Fibroblast of lung (primary cell): Measurements from ENCODE around the gene ARIH2. TPM values are rescaled to one million over a fixed set of nuclear protein-coding genes. Genes with fewer than 3 reads are reported as not detected.

Source experiments
- DNase-seq, 2 donors: peaks; one replicate each; pipeline versions ENCODE4 v3.0.0 to v3.0.0-alpha.2; 2010; ENCODE audit warnings: low read depth in 2 of 2
- H2AFZ ChIP-seq: 2 replicates; pipeline ENCODE4 v1.5.1; 2012; ENCODE audit warnings: low read length, control low read depth, inconsistent platforms
- H3K27ac ChIP-seq: 2 replicates; pipeline ENCODE4 v1.5.1; 2011; ENCODE audit warnings: low read length, control low read depth; ENCODE audit not compliant: insufficient read depth
- H3K27me3 ChIP-seq: 2 replicates; pipeline ENCODE4 v1.5.1; 2011; ENCODE audit warnings: mild to moderate bottlenecking, low read length; ENCODE audit not compliant: control insufficient read depth, insufficient read depth
- H3K36me3 ChIP-seq: 2 replicates; pipeline ENCODE4 v1.5.1; 2011; ENCODE audit warnings: low read length; ENCODE audit not compliant: control insufficient read depth, insufficient read depth
- H3K4me1 ChIP-seq: 2 replicates; pipeline ENCODE4 v1.5.1; 2011; ENCODE audit warnings: low read length; ENCODE audit not compliant: control insufficient read depth, insufficient read depth; ENCODE audit errors: extremely low read depth
- H3K4me2 ChIP-seq: 2 replicates; pipeline ENCODE4 v1.5.1; 2011; ENCODE audit warnings: low read length, control low read depth; ENCODE audit not compliant: insufficient read depth; ENCODE audit errors: extremely low read depth
- H3K4me3 ChIP-seq, 4 experiments: fragments of 200-600 bp in 1 of 4; sonication (generic) in 1 of 4; replicated peaks in 1 of 4; 2 replicates each; pipeline ENCODE4 v1.5.1; 2011 to 2016; ENCODE audit warnings: low read length in 4 of 4, low read depth in 3 of 4, mild to moderate bottlenecking in 3 of 4, control low read depth in 2 of 4, inconsistent platforms in 1 of 4, mixed read lengths in 1 of 4; ENCODE audit not compliant: insufficient read depth in 1 of 4; ENCODE audit errors: control extremely low read depth in 1 of 4
- H3K79me2 ChIP-seq: 2 replicates; pipeline ENCODE4 v1.5.1; 2012; ENCODE audit warnings: mild to moderate bottlenecking, low read length, inconsistent platforms; ENCODE audit not compliant: control insufficient read depth, insufficient read depth
- H3K9ac ChIP-seq: 2 replicates; pipeline ENCODE4 v1.5.1; 2011; ENCODE audit warnings: mild to moderate bottlenecking, low read length, control low read depth; ENCODE audit not compliant: insufficient read depth
- H3K9me3 ChIP-seq: 2 replicates; pipeline ENCODE4 v1.5.1; 2012; ENCODE audit warnings: low read depth, low read length; ENCODE audit not compliant: control insufficient read depth, insufficient read depth
- H4K20me1 ChIP-seq: 2 replicates; pipeline ENCODE4 v1.5.1; 2011; ENCODE audit warnings: low read length; ENCODE audit not compliant: control insufficient read depth, insufficient read depth; ENCODE audit errors: extremely low read depth
- EZH2 ChIP-seq: IDR thresholded peaks from 2 replicates; pipeline ENCODE4 v1.5.1; 2012; ENCODE audit warnings: low read length, control low read depth, mild to moderate bottlenecking; ENCODE audit errors: missing control alignments
- polyA plus RNA-seq, 2 donors: library from polyadenylated mRNA; depleted of rRNA in 1 of 2; stranded (reverse) in 1 of 2; unstranded in 1 of 2; fragments of >200 nt; gene quantifications; 2 replicates each; pipeline ENCODE4 v1.2.1, GENCODE V29; 2011 to 2012; ENCODE audit warnings: missing spikeins in 1 of 2
- total RNA-seq: library from RNA; depleted of rRNA; stranded (reverse); fragments of >200 nt; gene quantifications from 2 replicates; pipeline ENCODE4 v1.2.1, GENCODE V29; 2014
- TF ChIP-seq, protein P1 (sequence below), 2 donors: IDR thresholded peaks in 1 of 2; conservative IDR thresholded peaks in 1 of 2; 1 replicate in 1 of 2; 2 replicates in 1 of 2; pipeline ENCODE4 v1.5.1; 2011 to 2012; ENCODE audit warnings: low read length in 2 of 2, control low read depth in 1 of 2, inconsistent platforms in 1 of 2, low read depth in 1 of 2, mild to moderate bottlenecking in 1 of 2

ARIH2 gene
- total and polyA plus RNA-seq, 2 donors (not counting 1 experiment from before 2014, with no cell fraction given): 71.4 to 91.7 TPM

DNA sequence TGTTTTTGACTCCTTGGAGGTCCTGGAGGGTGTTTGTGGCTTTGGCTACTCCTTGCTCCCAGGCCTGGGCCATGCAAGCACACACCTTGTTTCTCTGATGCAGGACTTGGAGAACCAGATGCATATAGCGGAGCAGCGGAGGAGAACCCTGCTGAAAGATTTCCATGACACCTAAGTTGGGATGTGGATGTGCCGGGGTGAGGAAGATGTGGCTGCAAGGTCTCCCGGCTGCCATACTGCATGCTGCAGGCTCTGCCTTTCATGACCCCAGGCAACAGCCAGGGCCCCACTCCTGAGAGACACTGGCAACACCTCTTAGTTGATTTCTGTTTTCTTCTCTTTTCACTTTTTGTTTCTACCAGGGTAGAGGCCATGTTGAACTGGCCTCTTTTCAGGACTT lies 64.5 kb downstream of the ARIH2 start:
- H3K4me3 ChIP-seq: no peak overlapping the region
- no peak overlapping the region for H3K27ac ChIP-seq
- H3K36me3 ChIP-seq: peaks cover 5% of the 10 kb centered on the region
- no peaks in the 10 kb centered on the region for H4K20me1 ChIP-seq
- no peak overlapping the region for H3K4me2 ChIP-seq
- TF ChIP-seq EZH2: no peak
- TF ChIP-seq, protein P1, sequence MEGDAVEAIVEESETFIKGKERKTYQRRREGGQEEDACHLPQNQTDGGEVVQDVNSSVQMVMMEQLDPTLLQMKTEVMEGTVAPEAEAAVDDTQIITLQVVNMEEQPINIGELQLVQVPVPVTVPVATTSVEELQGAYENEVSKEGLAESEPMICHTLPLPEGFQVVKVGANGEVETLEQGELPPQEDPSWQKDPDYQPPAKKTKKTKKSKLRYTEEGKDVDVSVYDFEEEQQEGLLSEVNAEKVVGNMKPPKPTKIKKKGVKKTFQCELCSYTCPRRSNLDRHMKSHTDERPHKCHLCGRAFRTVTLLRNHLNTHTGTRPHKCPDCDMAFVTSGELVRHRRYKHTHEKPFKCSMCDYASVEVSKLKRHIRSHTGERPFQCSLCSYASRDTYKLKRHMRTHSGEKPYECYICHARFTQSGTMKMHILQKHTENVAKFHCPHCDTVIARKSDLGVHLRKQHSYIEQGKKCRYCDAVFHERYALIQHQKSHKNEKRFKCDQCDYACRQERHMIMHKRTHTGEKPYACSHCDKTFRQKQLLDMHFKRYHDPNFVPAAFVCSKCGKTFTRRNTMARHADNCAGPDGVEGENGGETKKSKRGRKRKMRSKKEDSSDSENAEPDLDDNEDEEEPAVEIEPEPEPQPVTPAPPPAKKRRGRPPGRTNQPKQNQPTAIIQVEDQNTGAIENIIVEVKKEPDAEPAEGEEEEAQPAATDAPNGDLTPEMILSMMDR (conservative IDR thresholded peaks at IDR 0.05 in 1 of 2, IDR thresholded peaks at IDR 0.05 in 1 of 2; ENCODE audit: low read depth in 1 of 2, low read length in 2 of 2): no peak
- no peaks in the 10 kb centered on the region for H3K79me2 ChIP-seq
- H3K9ac ChIP-seq: no peak overlapping the region
- H2AFZ ChIP-seq: no peak overlapping the region
- no peaks in the 10 kb centered on the region for H3K4me1 ChIP-seq
- no peak for DNase-seq
- no peaks in the 10 kb centered on the region for H3K9me3 ChIP-seq
- no peaks in the 10 kb centered on the region for H3K27me3 ChIP-seq

DNA sequence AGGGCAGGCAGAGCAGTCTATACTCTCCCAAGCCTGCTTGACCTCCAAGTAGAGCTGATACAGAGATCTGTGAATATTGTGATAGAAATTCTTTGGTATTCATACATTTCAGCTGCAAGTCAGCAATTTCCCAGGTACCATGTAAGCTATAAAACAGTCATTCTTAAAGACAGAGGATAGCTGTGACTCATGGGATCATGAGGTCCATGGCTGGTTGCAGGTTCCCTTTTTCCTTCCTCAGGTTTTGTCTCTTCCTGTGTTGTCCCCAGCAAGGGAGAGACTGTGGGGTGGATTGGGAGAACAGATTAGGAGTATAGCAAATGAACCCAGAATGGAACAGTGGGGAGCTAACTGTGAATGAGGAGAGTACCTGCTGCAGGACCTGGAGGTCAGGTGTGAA lies 66.0 kb downstream of the ARIH2 start:
- no peak for TF ChIP-seq EZH2
- TF ChIP-seq, protein P1 (conservative IDR thresholded peaks at IDR 0.05 in 1 of 2, IDR thresholded peaks at IDR 0.05 in 1 of 2; ENCODE audit: low read depth in 1 of 2, low read length in 2 of 2): no peak
- Histone ChIP-seq H3K4me1 (peaks cover 4% of the 10 kb centered on the region), H3K9me3 (no peaks in the 10 kb centered on the region), H3K27ac (no peak overlapping the region), H3K4me3 (no peak overlapping the region), H3K36me3 (peaks cover 5% of the 10 kb centered on the region), H2AFZ (no peak overlapping the region), H4K20me1 (no peaks in the 10 kb centered on the region), H3K9ac (no peak overlapping the region), H3K4me2 (no peak overlapping the region), H3K27me3 (no peaks in the 10 kb centered on the region), H3K79me2 (no peaks in the 10 kb centered on the region)
- DNase-seq: no peak

DNA sequence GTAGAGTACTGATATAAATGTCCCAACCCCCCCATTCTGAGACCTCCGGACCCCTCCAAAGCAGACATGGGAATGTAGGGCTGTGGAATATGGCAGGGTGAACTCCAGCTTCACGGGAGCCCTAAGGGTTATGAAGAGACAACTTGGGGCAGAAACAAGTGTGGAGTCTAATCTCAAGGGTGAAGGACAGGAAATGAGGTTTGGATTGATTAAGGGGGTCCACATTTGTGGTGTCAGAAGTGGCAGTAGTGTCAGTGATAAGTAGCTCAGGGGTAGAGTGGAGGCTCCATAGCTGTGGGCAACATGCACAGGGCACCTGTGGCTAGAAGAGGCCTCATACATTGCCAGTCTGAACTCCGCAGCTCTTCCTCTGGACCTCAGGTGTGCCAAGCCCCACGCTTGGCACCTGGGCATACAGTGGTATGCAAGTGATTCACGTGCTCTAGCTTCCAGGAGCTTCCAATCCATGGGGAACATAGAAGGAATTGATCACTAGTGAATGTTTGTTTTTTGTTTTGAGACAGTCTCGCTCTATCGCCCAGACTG lies 67.3 kb downstream of the ARIH2 start:
- Histone ChIP-seq H3K79me2 (peaks cover 7% of the 10 kb centered on the region), H3K27ac (no peak overlapping the region)
- TF ChIP-seq EZH2: no peak
- TF ChIP-seq, protein P1 (conservative IDR thresholded peaks at IDR 0.05 in 1 of 2, IDR thresholded peaks at IDR 0.05 in 1 of 2; ENCODE audit: low read depth in 1 of 2, low read length in 2 of 2): no peak

More for the DNA sequence above, 67.3 kb downstream of the ARIH2 start:
- H3K9me3 ChIP-seq: no peaks in the 10 kb centered on the region
- peaks cover 2% of the 10 kb centered on the region for H3K36me3 ChIP-seq
- no peak overlapping the region for H3K4me3 ChIP-seq
- no peak overlapping the region for H3K9ac ChIP-seq
- H4K20me1 ChIP-seq: no peaks in the 10 kb centered on the region
- peaks cover 5% of the 10 kb centered on the region for H3K4me1 ChIP-seq
- DNase-seq: no peak
- H3K27me3 ChIP-seq: no peaks in the 10 kb centered on the region
- no peak overlapping the region for H3K4me2 ChIP-seq
- H2AFZ ChIP-seq: no peak overlapping the region
